DMS153 (cell line): ENCODE results near the gene ITPR2.
"Not testable (repeated sequence)": the region's sequence is repeated elsewhere in the genome, so short reads cannot be mapped to it uniquely, and the experiment has no call there.

Experiments used
- DNase-seq: peaks from one replicate; lab custom pipeline; 2025; lab: John Stamatoyannopoulos, UW

ITPR2 gene

GRCh38 chr12:26700430-26700829 is 132.6 kb downstream of the ITPR2 start:
- no peak for DNase-seq

- DNase-seq, result no peak
These were observed 133.8 kb downstream of the ITPR2 start for GRCh38 chr12:26699237-26699636.

GRCh38 chr12:26698186-26698585 is 134.8 kb downstream of the ITPR2 start:
- no peak for DNase-seq

DNA sequence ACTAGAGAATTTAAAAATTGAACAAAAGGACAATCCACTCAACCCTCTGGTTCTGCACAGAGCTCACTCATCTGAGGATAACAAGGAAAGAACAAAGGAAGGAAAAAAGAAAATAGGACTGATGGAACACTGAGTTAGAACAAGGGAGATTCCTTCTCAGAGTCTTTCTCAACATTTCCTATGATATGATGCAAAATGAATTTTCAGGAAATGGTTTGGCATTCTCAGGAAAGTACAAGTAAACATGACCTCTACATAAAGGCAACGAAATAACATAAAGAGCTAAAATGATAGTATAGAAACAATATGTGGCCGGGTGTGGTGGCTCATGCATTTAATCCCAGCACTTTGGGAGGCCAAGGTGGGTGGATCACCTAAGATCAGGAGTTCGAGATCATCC is 135.8 kb downstream of the ITPR2 start:
- DNase-seq, result no peak

DNA sequence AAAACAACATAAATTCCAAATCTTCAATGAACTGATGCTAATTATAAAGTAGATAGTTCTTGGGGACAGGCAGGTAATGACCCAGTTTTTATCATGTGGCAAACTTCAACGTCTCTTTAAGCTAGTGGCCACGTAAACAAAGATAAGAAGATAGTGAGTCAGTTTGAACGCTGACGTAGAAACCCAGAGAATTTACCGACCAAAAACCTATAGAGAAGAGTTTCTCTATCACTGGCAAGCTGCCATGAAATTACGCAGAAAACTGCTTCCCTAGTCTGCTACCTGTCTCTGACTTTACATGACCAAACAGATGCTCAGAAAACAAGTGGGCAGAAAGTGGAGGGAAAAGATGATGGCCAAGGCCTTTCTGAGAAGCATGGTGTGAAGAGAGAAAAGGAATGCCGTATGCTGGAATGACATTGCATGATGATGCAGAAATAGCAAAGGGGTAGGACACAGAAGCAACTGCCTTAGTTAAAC is 136.3 kb downstream of the ITPR2 start:
- no peak for DNase-seq

GRCh38 chr12:26696048-26696612 is 136.9 kb downstream of the ITPR2 start:
- no peak for DNase-seq

DNA sequence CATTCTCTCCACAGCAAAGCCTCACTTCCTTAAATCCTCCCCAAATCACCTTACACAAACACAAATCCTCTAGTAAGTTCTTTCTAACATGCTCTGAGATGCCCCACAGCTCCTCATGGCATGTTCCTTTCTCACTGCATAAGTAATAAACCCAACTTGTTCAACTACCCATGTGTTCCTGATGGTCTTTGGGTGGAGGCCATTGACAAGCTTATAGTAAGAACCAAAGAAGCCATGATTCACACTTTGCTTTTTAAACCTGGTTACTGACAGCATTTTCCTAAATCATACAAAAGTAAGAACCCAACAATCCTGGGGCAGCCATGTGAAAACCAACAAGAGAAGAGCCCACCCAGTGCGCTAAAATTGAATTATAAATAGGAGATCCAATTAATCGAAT is 138.6 kb downstream of the ITPR2 start:
- DNase-seq, result no peak

DNA sequence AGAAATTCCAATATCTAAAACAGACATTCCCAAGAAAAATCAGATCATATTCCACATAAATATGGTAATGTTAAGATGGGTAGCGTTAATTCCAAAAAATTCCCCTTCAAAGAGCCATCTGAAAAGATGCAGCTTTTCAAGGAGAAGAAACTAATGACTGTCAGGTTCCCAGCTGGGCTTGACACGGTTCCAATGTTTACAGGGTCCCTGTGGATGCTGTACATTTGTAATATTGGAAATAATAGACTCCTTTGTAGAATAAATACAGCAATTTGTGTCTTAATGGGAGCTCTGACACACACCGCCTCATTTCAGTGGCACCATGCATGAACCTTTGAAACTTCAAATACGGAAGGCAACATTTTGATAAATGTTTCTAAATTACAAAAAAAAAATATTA is 140.6 kb downstream of the ITPR2 start:
- no peak for DNase-seq

GRCh38 chr12:26691234-26691970 is 141.6 kb downstream of the ITPR2 start:
- no peak for DNase-seq

DNA sequence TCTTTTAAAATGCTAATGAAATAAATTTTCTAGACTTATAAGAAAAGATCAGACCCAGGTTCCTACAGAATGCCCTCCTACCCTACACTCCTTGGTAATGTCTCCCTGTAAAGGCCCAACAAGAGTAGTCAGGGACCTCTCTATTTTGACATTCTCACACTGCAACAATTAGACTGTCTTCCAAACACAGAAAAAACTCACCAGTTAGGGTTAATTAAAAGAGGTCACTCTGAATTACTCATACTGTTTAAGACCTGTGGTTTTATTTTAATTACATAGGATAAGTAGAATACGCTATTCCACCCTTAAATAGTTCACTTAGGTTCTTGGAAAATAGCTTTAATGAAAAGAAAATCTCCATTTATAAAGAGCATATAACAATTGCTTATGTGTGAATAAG is 142.4 kb downstream of the ITPR2 start:
- no peak for DNase-seq

DNA sequence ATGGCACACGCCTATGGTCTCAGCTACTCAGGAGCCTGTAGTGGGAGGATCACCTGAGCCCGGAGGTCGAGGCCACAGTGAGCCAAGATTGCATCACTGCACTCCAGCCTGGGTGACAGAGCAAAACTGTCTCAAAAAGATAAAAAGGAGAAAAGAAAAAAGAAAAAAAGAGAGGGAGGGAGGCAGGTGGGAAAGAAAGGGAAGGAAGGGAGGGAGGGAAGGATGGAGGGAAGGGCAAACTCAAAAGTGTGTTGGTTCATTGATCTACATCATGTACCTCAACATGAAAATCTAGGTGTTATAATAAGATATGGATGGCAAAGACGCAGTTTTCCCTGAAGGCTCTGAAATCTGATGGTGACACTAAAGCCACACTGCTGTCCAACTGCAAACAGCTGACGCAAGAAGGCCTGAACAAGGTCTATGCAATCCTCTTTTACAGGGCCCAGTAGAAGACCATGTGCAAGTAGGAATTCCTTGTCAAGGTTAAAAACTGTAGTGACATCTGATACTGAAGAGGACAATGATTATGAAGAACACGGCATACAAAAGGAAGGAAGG is 143.6 kb downstream of the ITPR2 start:
- DNase-seq, result no peak

DNA sequence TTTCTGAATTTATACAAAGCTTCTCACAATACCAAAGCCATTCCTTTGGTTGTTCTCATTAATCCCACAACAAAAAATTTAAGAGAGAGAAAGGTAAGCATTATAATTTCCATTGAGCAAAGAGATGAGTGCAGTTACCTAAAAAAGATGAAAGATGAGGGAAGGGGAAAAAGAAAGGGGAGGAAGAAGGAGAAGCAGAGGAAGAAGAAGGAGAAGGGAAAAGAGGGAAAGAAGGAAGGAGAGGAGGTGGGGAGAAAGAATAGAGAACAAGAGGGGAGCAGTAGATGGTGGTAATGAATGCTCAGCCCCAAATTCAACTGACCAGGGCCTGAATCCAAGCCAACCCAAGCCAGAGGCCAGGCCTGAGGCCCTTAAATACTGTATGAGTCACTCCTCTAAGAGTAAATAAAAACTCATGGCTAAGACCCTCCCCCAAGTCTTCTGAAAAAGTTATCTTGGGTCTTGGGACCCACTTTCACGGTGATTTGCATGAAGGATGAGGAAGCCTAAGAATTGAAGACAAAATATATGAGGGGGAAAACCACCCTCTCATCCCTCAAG is 144.6 kb downstream of the ITPR2 start:
- no peak for DNase-seq

- DNase-seq, result no peak
These were observed 146.6 kb downstream of the ITPR2 start for GRCh38 chr12:26686408-26686807.

GRCh38 chr12:26684101-26684500 is 148.9 kb downstream of the ITPR2 start:
- DNase-seq, result no peak

- DNase-seq, result no peak
These were observed 149.6 kb downstream of the ITPR2 start for GRCh38 chr12:26683443-26683842.

- no peak for DNase-seq
These were observed 152.1 kb downstream of the ITPR2 start for GRCh38 chr12:26680727-26681455.

GRCh38 chr12:26678697-26679660 is 154.0 kb downstream of the ITPR2 start:
- no peak for DNase-seq

GRCh38 chr12:26671487-26671886 is 161.5 kb downstream of the ITPR2 start:
- DNase-seq, result not testable (repeated sequence)

DNA sequence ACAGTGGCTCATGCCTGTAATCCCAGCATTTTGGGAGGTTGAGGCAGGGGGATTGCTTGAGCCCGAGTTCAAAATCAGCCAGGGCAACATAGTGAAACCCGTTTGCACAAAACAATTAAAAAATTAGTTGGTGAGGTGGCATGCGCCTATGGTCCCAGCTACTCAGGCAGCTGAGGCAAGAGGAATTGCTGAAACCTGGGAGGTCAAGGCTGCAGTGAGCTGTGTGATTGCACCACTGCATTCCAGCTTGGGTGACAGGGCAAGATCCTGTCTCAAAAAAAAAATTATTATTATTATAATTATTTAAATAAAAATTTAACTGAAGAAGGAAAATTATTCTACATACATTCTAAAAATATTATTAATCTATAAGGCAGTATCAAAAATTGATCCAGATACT is 164.1 kb downstream of the ITPR2 start:
- DNase-seq, result no peak

DNA sequence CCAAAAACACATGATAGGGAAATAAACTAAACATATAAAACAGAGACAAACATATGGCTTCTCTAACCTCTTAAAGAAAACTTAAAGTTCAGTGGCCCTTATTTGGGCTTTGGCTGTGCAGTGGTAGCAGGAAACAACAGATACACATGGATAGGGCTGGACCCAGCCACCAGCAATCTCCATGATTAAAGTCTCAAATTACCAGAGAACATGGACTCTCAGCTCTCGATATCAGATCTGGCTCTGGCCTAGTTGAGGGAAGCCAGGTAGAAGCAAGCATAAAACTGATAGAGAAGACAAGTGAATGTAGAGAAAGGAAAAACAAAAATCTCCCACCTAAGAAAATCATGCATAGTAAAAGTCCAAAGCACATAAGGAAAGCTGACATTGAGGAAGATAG is 164.8 kb downstream of the ITPR2 start:
- DNase-seq, result no peak

DNA sequence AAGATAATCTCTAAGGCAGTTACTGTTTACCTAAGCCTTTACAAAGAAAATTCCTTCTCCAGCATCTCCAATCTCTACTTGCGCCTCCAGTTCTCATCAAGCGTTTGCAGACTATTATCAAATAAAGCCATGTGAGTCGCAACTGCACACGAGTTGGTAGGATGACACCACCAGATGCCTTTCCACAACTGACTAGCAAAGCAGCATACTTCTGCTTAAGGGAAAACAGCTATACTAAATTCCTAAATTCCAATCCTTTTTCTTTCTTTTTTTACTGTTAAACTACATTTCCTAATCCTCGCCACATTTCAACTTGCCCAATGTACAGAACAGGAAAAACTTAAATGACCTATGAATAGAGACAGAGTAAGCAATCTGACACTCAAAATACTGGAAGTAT is 166.7 kb downstream of the ITPR2 start:
- DNase-seq, result no peak
